ENCODE results near the gene KCNJ9. TPM values are rescaled to one million over a fixed set of nuclear protein-coding genes. Genes with fewer than 3 reads are reported as not detected.

The KCNJ9 gene
- total RNA-seq, 1 experiment from 2014 or later, result 0.09 TPM

- H2BK20ac ChIP-seq (ENCODE audit: low read depth, low read length, poor library complexity, severe bottlenecking), result no peak overlapping the region
- no CpG with 5 or more reads among the region's 4 CpGs for WGBS (ENCODE audit: extremely low coverage, insufficient read length, low lambda C conversion rate)
- H3K79me2 ChIP-seq (ENCODE audit: insufficient read depth, low read length), result no peaks in the 10 kb centered on the region
- no peaks in the 10 kb centered on the region for H3K9me3 Mint-ChIP-seq
- no peaks in the 10 kb centered on the region for H4K20me1 ChIP-seq (ENCODE audit: control insufficient read depth, insufficient read depth, insufficient read length)
- H3K36me3 Mint-ChIP-seq (ENCODE audit: insufficient read depth in 1 of 3, low read depth in 3 of 3), result peaks cover 0 to 7% (median 0%) of the 10 kb centered on the region in 3 experiments; a peak in 2 of 7 replicates
- H3K4me2 ChIP-seq (ENCODE audit: insufficient read depth, insufficient read length, low read length), result no peak overlapping the region
- H3K27me3 ChIP-seq (ENCODE audit: insufficient read depth, low read length), result no peaks in the 10 kb centered on the region
- no peak overlapping the region for H4K5ac ChIP-seq (ENCODE audit: insufficient read length, low read depth, low read length)
- H2BK15ac ChIP-seq (ENCODE audit: low read depth, low read length), result no peak overlapping the region
- peaks cover 2% of the 10 kb centered on the region for H3K27me3 Mint-ChIP-seq (ENCODE audit: low read depth)
- H3K9ac ChIP-seq (ENCODE audit: extremely low read depth, insufficient read length, low read length), result no peak overlapping the region
- H4K8ac ChIP-seq (replicated peaks; ENCODE audit: insufficient read length, low read depth, low read length), result no peak overlapping the region
- no peaks in the 10 kb centered on the region for H3K23me2 ChIP-seq (ENCODE audit: insufficient read length, low read depth, low read length, poor library complexity, severe bottlenecking)
- no peaks in the 10 kb centered on the region for H3K9me3 ChIP-seq (ENCODE audit: control insufficient read depth, low read depth, low read length)
- H2BK120ac ChIP-seq (ENCODE audit: low read depth, low read length, poor library complexity, severe bottlenecking), result no peak overlapping the region
- H3T11ph ChIP-seq (ENCODE audit: low read length), result no peak overlapping the region
- H3K27ac Mint-ChIP-seq, result peak overlapping the region; percentile 4 to 59 (median 57); a peak in 3 of 7 replicates
- H3K4me1 Mint-ChIP-seq, result peaks cover 79 to 85% of the 10 kb centered on the region in 2 experiments
- TF ChIP-seq, protein P1, sequence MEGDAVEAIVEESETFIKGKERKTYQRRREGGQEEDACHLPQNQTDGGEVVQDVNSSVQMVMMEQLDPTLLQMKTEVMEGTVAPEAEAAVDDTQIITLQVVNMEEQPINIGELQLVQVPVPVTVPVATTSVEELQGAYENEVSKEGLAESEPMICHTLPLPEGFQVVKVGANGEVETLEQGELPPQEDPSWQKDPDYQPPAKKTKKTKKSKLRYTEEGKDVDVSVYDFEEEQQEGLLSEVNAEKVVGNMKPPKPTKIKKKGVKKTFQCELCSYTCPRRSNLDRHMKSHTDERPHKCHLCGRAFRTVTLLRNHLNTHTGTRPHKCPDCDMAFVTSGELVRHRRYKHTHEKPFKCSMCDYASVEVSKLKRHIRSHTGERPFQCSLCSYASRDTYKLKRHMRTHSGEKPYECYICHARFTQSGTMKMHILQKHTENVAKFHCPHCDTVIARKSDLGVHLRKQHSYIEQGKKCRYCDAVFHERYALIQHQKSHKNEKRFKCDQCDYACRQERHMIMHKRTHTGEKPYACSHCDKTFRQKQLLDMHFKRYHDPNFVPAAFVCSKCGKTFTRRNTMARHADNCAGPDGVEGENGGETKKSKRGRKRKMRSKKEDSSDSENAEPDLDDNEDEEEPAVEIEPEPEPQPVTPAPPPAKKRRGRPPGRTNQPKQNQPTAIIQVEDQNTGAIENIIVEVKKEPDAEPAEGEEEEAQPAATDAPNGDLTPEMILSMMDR (conservative IDR thresholded peaks at IDR 0.05), result no peak
- H3K4me3 Mint-ChIP-seq, result no peak overlapping the region
- no peak overlapping the region for H2BK12ac ChIP-seq (ENCODE audit: insufficient read length, low read depth, low read length)
- H3K4me1 ChIP-seq (ENCODE audit: insufficient read depth, low read length), result peaks cover 18% of the 10 kb centered on the region; the same call in 1 of the 2 replicates
- no peak overlapping the region for H3K4ac ChIP-seq (ENCODE audit: low read depth, low read length)
- H2AFZ ChIP-seq (ENCODE audit: low read length), result no peak overlapping the region
- H3K18ac ChIP-seq (ENCODE audit: insufficient read length, low read depth, low read length), result no peak overlapping the region
- H3K56ac ChIP-seq (ENCODE audit: insufficient read length, low read depth, low read length), result no peak overlapping the region
- H4K91ac ChIP-seq (ENCODE audit: insufficient read length, low read depth, low read length), result no peak overlapping the region
- no peak overlapping the region for H2BK5ac ChIP-seq (ENCODE audit: insufficient read length, low read length)
- no peak for DNase-seq
- H2AK5ac ChIP-seq (ENCODE audit: insufficient read length, low read length), result no peak overlapping the region
- no peak overlapping the region for H3K14ac ChIP-seq (ENCODE audit: insufficient read depth, low read length)
- H3K27ac ChIP-seq (ENCODE audit: insufficient read length, low read depth, low read length), result no peak overlapping the region
- H3K23ac ChIP-seq (ENCODE audit: insufficient read length, low read depth, low read length), result no peak overlapping the region
- no peaks in the 10 kb centered on the region for H3K79me1 ChIP-seq (ENCODE audit: insufficient read depth, low read depth, low read length, poor library complexity, severe bottlenecking)
Measured at GRCh38 chr1:160114085-160114484, 32.7 kb downstream of the KCNJ9 start.
